ENCODE data around the gene CHST11. TPM values are rescaled to one million over a fixed set of nuclear protein-coding genes. Genes with fewer than 3 reads are reported as not detected.

CHST11 gene
- total RNA-seq, 1 experiment from 2014 or later, result 0.25 TPM

DNA sequence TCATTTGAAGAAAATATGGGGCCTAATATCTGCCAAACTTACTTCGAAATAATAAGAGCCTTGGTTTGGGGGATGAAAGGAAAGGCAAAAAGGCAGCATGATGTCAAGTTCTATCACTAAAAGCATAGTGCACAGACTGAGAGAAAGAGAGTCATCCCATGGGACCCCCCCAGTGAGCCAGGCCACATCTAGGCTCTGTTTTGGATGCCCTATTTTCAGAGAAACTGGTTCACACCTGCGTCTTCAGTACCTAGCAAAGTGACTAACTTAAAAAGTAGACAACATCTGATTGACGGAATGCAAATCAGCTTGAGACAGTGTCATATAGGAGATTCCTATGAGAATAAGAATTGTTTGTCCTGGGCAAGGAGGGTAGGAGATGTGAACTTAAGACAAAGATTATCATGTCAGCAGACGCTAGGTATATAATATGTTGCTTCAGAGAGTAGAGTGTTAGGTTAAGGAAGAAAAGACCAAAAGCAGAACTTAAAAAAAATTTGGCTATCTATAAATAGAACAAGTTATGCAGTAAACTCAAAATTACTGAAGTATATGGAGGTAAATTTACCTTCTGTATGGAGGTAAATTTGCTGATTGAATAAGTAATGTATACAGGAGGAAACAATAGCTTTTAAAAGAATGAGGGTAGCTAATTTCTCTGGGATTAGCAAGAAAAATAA lies 353.1 kb downstream of the CHST11 start:
- H3K36me3 ChIP-seq (ENCODE audit: control insufficient read depth, insufficient read depth, low read length), result no peaks in the 10 kb centered on the region
- CTCF ChIA-PET, result no interaction called here
- no peaks in the 10 kb centered on the region for H3K4me1 ChIP-seq
- Mint-ChIP-seq H3K27me3 (ENCODE audit: insufficient read depth, unreplicated experiment) (no peaks in the 10 kb centered on the region), H3K9me3 (ENCODE audit: unreplicated experiment) (no peaks in the 10 kb centered on the region), H3K4me1 (ENCODE audit: low read depth, unreplicated experiment) (no peaks in the 10 kb centered on the region), H3K36me3 (ENCODE audit: insufficient read depth, unreplicated experiment) (no peaks in the 10 kb centered on the region), H3K4me3 (ENCODE audit: unreplicated experiment) (no peak overlapping the region), H3K27ac (ENCODE audit: unreplicated experiment) (no peak overlapping the region)
- H3K27me3 ChIP-seq (replicated peaks; ENCODE audit: control insufficient read depth, insufficient read depth, low read length), result no peaks in the 10 kb centered on the region
- TF ChIP-seq, protein P1, sequence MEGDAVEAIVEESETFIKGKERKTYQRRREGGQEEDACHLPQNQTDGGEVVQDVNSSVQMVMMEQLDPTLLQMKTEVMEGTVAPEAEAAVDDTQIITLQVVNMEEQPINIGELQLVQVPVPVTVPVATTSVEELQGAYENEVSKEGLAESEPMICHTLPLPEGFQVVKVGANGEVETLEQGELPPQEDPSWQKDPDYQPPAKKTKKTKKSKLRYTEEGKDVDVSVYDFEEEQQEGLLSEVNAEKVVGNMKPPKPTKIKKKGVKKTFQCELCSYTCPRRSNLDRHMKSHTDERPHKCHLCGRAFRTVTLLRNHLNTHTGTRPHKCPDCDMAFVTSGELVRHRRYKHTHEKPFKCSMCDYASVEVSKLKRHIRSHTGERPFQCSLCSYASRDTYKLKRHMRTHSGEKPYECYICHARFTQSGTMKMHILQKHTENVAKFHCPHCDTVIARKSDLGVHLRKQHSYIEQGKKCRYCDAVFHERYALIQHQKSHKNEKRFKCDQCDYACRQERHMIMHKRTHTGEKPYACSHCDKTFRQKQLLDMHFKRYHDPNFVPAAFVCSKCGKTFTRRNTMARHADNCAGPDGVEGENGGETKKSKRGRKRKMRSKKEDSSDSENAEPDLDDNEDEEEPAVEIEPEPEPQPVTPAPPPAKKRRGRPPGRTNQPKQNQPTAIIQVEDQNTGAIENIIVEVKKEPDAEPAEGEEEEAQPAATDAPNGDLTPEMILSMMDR (IDR thresholded peaks at IDR 0.05; ENCODE audit: insufficient read depth in 1 of 2, low read depth in 1 of 2, low read length in 1 of 2, severe bottlenecking in 1 of 2, unreplicated experiment in 1 of 2), result no peak
- H3K9me3 ChIP-seq, result no peaks in the 10 kb centered on the region
- BruUV-seq (replicated peaks), result no TSS peak
- intact Hi-C loops (cut with micrococcal nuclease; ENCODE audit: unreplicated experiment), result no loop called here
- POLR2A ChIA-PET, result no interaction called here
- DNase-seq, result no peak
- no peak overlapping the region for H3K4me3 ChIP-seq (ENCODE audit: low read depth, low read length)

Small RNA genes within 50 kb of the gene (microRNA-seq; reads per million reads assigned to microRNA genes)
- gene MIR3922, result not detected

Other genes with a start within 250 kb of the CHST11 start
- gene TXNRD1, start 241.2 kb upstream of the CHST11 start, total RNA-seq (2022), result 104 and 115 TPM in 2 replicates
- gene EID3, start 153.2 kb upstream of the CHST11 start, total RNA-seq (2022), result 2.0 and 3.2 TPM in 2 replicates

Data from Caco-2 (cell line).